GM19438 (cell line): ENCODE data around the gene GNAS-AS1.

Experiments used
- ATAC-seq: cut with Tn5 transposase; IDR thresholded peaks from one replicate; pipeline ENCODE4 v1.9.1; 2021; ENCODE audit warnings: low read depth; ENCODE audit not compliant: unreplicated experiment

The GNAS-AS1 gene

GRCh38 chr20:58888103-58888502 is 37.4 kb upstream of the GNAS-AS1 start:
- ATAC-seq, result no peak

GRCh38 chr20:58886546-58886945 is 35.8 kb upstream of the GNAS-AS1 start:
- ATAC-seq, result no peak

GRCh38 chr20:58884966-58885365 is 34.3 kb upstream of the GNAS-AS1 start:
- no peak for ATAC-seq

GRCh38 chr20:58883241-58883691 is 32.6 kb upstream of the GNAS-AS1 start:
- no peak for ATAC-seq

- no peak for ATAC-seq
Observed at GRCh38 chr20:58882704-58883089, 32.0 kb upstream of the GNAS-AS1 start.

GRCh38 chr20:58880994-58881752 is 30.5 kb upstream of the GNAS-AS1 start:
- ATAC-seq, result no peak

- no peak for ATAC-seq
Observed at GRCh38 chr20:58880441-58880840, 29.7 kb upstream of the GNAS-AS1 start.

- ATAC-seq, result no peak
Observed at GRCh38 chr20:58878399-58878798, 27.7 kb upstream of the GNAS-AS1 start.

GRCh38 chr20:58877976-58878360 is 27.3 kb upstream of the GNAS-AS1 start:
- no peak for ATAC-seq

- ATAC-seq, result no peak
Observed at GRCh38 chr20:58877050-58877975, 26.6 kb upstream of the GNAS-AS1 start.

- ATAC-seq, result no peak
Observed at GRCh38 chr20:58876437-58876836, 25.7 kb upstream of the GNAS-AS1 start.

GRCh38 chr20:58875541-58876134 is 24.9 kb upstream of the GNAS-AS1 start:
- no peak for ATAC-seq

- ATAC-seq, result no peak
Observed at GRCh38 chr20:58875111-58875510, 24.4 kb upstream of the GNAS-AS1 start.

GRCh38 chr20:58874469-58874868 is 23.8 kb upstream of the GNAS-AS1 start:
- no peak for ATAC-seq

- ATAC-seq, result no peak
Observed at GRCh38 chr20:58871533-58872102, 20.9 kb upstream of the GNAS-AS1 start.

GRCh38 chr20:58870293-58871014 is 19.8 kb upstream of the GNAS-AS1 start:
- ATAC-seq, result no peak

- no peak for ATAC-seq
Observed at GRCh38 chr20:58869662-58870227, 19.0 kb upstream of the GNAS-AS1 start.

- no peak for ATAC-seq
Observed at GRCh38 chr20:58868795-58869194, 18.1 kb upstream of the GNAS-AS1 start.

GRCh38 chr20:58867211-58867610 is 16.5 kb upstream of the GNAS-AS1 start:
- no peak for ATAC-seq

GRCh38 chr20:58865843-58866242 is 15.1 kb upstream of the GNAS-AS1 start:
- ATAC-seq, result no peak
